GM18507 (cell line): Measurements from ENCODE around the gene CRNN.

Source experiments
- DNase-seq: peaks from one replicate; pipeline ENCODE4 v3.0.0; 2011; ENCODE audit warnings: low read depth; ENCODE audit not compliant: insufficient read length; ENCODE audit errors: extremely low spot score
- FAIRE-seq: peaks from 2 replicates; lab custom pipeline; 2011; peaks lifted over from hg19 to GRCh38; lab: Jason Lieb, UNC

Gene CRNN

DNA sequence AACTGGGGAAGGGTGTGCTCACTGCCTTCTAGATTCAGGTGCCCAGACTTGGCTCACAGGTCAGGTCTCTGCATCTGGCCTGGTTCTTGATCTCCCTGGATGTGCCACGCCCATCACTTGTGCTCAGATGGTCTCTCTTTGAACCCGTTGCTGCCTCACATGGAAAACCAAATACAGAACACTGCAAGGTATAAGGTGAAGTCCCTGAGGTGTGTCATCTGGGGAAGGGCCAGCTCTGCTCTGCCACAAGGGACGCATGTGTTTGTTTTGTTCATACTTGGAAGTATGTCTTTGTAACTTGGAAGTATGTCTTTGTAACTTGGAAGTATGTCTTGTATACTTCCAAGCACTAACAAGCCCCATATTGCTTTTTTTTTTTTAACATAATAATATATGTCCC lies 13.4 kb upstream of the CRNN start:
- DNase-seq (no peak), FAIRE-seq (no peak)

DNA sequence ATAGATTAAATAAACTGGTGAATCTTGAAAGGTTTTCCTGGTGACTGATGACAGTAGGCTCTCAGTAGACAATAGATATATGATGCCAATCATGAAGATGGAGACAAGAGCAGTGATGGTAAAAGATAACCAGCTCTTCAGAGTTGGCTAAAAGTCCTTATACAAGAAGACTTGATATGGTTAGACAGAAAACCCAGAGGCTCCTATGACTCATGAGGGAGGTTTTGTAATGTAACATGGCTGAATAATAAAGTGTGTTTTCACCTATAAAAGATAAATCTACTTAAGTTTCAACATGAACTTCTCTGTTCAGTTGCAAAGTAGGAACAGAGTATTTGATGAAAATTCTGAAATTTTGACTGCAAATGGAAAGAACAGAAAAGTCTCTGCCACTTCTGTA lies 12.7 kb upstream of the CRNN start:
- DNase-seq (no peak), FAIRE-seq (no peak)

DNA sequence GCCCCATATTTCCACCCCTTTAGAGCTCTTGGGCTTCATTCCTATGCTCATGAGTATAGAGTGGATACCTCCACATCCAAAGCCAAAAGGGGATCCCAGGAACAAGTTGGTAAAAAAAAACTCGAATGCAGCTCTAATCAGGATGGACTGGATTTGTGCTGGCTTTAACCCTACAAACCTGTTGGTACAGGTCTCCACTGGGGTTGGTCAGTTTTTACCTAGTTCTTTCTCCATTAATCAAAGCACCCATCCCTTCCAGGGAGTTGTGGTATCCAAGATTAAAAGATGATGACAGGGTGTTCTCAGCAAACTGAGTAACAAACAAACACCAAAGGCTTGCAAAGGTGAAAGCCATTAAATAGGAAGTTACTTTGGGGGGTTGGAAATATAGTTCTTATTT lies 5.9 kb upstream of the CRNN start:
- DNase-seq (no peak), FAIRE-seq (no peak)

DNA sequence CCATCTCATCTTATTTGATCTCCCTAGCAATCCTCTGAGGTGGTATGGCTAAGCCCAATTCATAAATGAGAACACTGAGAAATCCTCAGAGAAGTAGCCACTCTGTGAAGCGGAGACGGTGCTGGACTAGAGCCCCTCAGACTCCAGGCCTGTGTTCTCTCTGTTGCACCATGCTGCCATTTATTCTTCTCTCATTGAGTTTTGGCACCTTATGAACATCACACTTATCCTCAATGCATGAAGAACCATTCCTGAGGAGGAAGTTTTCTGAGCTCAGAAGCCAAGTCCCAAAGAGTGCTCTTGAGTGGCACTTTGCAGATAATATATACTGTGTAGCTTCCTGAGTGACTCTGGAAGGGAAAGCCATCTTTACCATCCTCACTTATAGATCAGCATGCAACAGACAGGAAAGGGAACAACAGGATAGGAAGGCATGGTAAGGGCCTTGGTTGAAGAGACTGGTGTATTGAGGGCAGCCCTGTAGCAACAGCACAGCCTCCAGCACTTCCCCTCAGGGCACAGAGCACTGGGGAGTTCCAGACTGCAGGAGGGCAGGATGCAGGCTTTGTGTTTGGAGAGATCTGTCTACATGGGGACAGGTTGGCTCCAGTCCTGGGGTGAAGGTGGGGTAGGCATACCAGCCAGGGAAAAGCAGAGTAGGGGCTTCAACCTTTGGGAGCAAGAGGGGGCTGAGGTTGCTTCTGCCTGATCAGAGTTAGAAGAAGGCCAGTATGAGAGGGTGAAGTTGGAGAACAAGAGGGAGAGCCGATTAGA lies 1.6 kb upstream of the CRNN start:
- DNase-seq (no peak), FAIRE-seq (no peak)

DNA sequence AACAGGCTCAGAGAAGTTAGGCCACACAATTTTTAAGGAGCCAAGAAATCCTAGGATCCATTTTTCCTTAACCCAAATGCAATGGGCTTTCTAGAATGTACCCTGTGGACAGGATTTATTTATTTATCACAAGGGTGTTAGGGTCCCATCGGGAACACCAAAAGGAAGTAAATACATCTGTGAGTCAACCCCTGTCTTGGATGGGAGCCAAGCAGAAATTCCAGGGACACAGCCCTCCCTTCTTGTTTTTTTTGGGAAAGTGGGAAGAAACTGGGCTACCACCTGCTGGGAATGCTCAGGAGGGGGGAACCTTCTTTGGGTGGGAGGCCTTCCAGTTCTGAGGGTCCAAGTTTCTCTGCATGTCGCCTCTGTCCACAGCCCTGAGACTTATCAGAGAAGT lies 1.3 kb downstream of the CRNN start:
- no peak for FAIRE-seq
- DNase-seq, result no peak

DNA sequence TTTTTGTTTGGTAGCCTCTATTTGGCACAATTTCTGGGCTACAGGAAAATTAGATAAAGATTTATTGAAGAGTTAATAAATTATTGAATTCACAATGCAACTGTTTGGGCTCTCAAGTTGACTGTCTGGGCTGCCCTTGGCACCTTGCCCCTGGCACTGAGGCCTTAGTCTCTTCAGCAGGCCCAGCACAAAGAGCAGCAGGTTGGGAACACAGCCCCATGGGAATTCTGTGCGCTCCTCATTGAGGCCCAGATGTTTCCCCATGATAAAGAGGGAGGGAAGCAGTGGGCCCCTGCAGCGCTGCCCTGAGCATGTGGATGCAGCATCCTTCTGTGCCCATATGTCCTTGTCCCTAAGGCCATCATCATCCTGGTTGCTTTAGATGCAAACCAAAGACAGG lies 2.9 kb downstream of the CRNN start:
- no peak for FAIRE-seq
- no peak for DNase-seq

DNA sequence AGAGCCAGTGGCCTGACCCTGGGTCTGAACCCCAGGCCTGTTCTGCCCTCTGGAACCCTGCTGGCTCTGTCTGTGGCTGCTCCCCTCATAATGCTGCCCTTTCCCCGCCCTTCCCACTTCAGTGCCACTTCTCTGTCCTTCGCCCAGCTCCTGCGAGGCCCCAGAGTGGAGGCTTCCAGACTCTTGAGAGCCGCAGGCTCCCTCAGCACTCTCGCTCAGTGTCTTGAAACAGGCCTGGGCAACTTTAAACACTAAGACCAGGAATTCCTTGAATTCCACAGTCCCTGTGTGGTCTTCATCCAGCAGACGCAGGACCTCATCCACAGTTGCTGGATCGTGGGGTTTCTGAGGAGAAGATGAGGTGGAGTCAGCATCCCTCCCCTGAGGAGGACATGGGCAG lies 3.5 kb downstream of the CRNN start:
- DNase-seq (no peak), FAIRE-seq (no peak)

DNA sequence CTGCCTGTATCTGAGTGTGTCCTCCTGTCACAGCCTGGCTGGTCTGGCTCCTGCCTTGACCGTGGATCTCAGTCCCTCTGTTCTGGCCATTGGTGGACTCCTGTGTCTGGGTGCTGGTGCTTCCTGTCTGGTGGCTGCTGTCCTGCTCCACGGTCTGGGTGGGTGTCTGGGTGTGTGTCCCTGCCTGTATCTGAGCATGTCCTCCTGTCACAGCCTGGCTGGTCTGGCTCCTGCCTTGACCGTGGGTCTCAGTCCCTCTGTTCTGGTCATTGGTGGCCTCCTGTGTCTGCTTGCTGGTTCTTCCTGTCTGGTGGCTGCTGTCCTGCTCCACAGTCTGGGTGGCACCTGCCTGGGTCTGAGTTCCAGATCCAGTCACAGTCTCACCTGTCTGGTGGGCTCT lies 4.0 kb downstream of the CRNN start:
- no peak for DNase-seq
- no peak for FAIRE-seq

DNA sequence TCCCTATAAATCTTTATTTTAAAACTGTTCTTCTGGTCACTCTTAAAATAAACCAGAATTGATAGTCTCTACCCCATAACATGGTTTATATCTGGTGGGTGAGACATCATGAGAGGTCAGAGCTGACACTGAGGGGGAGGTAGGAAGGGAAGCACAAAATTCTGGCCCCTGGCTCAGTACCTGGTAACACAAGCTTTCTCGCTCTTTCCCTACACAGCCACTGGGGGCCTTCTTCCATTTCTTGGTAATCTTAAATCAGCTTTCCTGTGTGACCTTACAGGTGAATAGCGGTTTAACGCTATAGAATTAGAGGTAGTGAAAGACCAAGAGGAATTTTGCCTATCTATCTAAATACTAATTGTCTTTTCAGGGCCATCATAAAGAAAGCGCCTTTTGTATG lies 5.4 kb downstream of the CRNN start:
- DNase-seq, result no peak
- FAIRE-seq, result no peak

DNA sequence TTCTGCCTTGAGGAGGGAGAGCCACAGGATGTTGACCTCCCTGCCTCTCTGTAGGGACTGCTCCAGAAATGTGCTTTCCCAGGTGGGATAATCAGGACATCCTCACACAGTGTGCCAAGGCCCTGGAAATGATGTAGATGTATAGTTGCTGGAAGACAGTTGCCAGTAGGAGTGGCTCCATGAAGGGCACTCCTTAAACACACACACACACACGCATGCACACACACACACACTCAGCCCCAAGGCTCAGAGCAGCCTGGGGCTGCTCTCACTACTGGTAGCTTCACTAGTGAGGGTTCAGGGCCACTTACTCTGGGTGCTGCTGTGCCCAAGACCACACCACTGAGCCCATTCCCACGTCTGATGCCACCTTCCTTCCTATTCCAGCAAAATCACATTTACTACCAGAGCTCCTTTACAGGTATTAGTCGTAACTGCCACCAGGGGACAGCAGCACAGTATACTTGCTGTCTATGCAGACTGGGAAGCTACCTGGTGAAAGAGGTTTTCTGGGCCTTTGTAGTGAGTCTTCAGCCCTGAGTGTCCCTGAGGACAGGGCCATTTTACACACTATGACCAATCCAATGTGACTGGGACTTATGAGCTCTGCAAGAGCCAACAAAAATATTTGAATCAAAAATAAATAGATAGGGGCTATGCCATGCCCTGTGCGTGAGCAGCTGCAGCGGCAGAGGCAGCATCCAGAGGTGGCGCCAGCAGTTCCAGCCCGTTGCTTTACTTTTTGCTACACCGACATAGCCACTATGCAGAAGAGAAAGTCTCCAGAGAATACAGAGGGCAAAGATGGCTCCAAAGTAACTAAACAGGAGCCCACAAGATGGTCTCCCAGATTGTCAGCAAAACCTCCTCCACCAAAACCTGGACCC lies 15.0 kb downstream of the CRNN start:
- DNase-seq, result no peak
- FAIRE-seq, result no peak

DNA sequence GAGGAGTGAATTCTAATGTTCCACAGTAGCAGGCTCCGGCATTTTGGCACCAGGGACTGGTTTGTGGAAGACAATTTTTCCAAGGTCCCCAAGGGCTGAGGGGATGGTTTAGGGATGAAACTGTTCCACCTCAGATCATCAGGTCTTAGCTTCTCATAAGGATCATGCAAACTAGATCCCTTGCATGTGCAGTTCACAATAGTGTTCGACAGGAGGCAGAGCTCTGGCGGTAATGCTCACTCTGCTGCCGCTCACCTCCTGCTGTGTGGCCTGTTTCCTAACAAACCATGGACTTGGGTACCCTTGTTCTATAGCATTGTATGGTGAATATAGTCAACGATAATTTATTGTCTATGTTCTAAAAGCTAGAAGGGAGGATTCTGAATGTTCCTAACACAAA lies 16.6 kb downstream of the CRNN start:
- no peak for DNase-seq
- FAIRE-seq, result no peak

DNA sequence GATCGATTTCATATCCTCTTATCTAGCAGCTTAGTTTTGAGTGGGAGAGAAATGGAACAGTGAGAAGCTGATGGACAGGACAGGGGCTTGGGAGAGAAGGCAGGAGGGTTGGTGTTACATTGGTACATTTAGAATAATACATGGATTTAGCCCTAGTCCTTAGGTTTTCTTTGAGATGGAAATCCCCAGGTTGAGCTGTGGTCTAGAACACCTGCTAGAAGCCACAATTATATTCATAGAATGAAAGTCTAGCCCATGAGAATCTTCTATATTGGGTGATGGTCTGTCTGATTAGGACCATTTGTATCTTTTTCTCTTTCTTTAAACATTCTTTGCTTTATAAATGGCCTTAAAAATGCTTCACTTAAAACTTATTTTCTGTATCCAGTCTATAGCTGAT lies 19.9 kb downstream of the CRNN start:
- DNase-seq (no peak), FAIRE-seq (no peak)

DNA sequence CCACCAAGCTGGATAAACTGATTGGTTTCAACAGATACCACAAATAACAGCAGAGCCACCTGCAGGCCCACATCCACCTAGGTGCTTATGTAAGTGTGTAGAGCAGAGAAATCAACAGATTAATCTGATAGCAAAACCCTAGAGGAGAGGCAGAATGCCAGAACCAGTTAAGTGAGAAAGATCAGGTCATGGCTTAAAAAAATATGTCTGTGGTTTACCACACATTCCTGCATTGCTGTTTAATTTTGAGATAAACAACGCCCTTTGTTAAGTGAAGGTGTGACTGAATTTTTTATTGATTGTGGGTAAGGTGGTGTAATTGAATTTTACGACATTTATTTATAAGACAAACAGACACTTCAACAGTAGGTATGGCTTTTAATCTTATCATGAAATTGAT lies 21.2 kb downstream of the CRNN start:
- no peak for DNase-seq

DNA sequence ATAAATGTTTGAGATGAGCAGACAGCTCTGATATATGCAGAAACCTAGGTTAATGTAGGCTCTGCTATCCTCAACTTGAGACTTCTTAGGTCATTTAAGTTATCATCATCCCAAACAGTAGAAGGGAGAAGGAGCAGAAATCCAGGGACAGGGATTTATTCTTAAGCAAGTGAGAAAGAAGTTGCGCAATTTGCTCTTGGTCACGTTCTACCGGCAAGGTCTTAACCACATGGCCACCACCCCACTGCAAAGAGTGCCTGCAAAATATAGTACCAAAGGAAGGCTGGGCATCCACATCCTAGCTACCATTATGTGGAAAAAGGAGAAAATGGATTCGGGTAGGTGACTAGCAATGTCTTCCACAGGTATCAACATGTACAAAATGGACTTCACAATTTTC lies 25.2 kb downstream of the CRNN start:
- DNase-seq (no peak), FAIRE-seq (no peak)

More for the DNA sequence above, 21.2 kb downstream of the CRNN start:
- FAIRE-seq, result no peak

DNA sequence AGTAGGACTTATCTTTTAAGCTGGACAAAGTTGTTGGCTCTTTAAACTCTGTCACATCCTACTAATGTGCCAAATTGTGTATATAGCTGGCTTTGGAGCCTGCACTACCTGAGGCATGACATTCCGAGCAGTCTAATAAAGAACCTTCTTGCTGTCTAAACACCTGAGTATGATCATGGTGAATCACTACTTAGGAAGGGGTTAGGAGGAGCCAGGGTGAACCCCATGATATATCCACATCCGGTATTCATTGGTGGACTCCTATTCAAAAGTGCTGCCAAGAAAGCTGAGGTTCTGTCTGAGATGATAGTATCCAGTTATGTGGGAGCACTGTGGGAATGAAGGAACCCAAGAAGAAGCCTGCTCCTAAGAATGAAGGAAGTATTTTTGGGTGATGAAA lies 27.1 kb downstream of the CRNN start:
- FAIRE-seq (no peak), DNase-seq (no peak)

DNA sequence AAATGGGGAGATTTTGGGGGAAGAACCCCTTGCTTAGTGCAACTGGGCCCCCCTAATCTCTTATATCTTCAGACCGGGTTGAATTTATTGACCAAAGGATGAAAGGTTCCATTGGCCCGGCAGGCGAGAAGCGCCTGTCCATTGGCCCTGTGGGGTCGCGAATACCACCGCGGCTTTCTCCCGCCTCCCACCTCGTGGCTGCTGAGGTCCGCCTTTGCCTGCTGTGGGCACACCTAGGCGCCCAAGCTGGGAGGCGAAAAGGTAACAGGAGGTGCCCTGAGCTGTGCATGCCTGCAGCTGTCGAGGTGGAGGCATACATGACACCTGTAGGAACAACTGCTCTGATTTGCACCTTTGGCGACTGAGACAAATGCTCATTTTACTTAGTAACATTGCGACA lies 33.1 kb downstream of the CRNN start:
- FAIRE-seq, result no peak
- no peak for DNase-seq

DNA sequence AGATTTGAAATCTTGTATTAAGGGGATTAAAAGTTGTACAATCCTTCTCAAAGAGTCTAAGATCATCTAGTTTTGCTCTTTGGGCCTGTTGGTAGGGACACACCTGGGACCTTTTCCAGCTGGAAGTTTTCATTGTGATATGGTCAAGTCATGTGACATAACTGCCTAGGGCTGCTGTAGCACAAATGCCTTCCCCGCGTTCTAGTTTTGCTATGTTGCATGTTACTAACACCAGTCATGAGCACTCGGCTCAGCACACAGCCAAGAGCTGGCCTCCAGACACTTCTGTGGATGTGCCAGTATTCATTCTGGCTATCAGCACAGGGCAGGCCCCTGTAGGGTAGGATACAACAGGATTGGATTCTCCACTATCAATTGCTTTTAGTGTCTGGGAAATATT lies 39.6 kb downstream of the CRNN start:
- DNase-seq (no peak), FAIRE-seq (no peak)

DNA sequence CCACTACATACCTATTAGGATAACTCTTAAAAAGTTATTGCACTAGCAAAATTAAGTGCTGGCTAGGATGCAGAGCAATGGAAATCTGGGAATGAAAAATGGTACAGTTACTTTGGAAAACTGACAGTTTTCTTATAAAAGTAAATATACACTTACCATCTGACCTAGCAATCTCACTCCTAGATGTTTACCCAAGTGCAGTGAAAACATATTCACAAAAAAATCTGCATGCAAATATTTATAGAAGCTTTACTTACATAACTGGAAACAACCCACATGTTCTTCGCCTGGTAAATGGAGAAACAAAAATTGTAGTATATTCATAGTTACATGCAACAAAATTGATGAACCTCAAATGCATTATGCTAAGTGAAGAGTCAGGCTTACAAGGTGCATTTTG lies 41.4 kb downstream of the CRNN start:
- FAIRE-seq (no peak), DNase-seq (no peak)

DNA sequence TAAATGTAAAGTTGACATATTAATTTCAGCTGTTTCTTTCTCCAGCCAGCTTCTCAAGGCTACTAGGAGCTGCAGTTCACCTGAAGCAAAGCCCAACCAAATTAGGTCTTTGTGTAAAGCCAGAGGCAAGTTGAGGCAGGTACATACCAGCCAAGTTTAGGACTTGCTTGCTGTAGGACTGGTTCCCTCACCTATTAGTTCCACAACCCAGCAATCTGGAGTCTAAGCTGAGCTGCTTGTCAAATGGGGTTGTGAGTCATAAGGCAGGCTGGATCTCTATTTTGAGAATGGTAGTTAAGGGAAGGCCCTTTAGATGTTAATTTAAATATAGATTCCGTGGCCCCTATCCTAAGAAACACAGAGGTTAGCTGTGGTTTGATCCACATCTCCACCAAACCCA lies 46.6 kb downstream of the CRNN start:
- FAIRE-seq, result no peak
- DNase-seq, result no peak

DNA sequence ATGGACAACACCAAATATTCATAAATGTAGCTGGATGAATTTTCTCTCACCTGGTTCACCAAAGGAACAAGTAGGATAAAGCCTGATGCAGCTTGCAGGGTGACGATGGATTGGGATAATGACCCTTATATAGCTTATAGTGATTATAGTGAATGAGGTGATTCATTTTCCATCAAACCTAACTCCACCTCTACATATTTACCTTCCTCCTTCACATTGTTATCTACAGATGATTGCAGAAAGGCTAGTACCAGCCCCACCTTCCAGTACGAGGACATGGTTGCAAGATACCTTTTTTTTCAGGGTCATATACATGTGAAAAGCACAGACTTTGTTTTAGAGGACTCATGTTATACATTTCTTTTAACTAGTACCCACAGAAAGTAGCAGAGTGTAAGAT lies 54.2 kb downstream of the CRNN start, which contains the start of gene FLG2:
TSS of gene FLG2 (minus strand) at position 101 of the 400 bp plus-strand sequence. CDS start 1,122 bp downstream, outside the sequence.
- DNase-seq, result no peak
- FAIRE-seq, result no peak
